ENCODE measurements around the gene OPA3.

OPA3 gene

GRCh38 chr19:45505151-45505995 lies 79.2 kb downstream of the OPA3 start:
- no peak for DNase-seq (ENCODE audit: low read depth, low spot score)

- no peak for DNase-seq (ENCODE audit: low read depth, low spot score)
These were observed 80.7 kb downstream of the OPA3 start for GRCh38 chr19:45503909-45504308.

GRCh38 chr19:45502111-45502510 lies 82.5 kb downstream of the OPA3 start:
- no peak for DNase-seq (ENCODE audit: low read depth, low spot score)

- DNase-seq (ENCODE audit: low read depth, low spot score), result no peak
These were observed 82.9 kb downstream of the OPA3 start for GRCh38 chr19:45501730-45502014.

- DNase-seq (ENCODE audit: low read depth, low spot score), result no peak
These were observed 83.5 kb downstream of the OPA3 start for GRCh38 chr19:45500918-45501729.

- DNase-seq (ENCODE audit: low read depth, low spot score), result no peak
These were observed 85.1 kb downstream of the OPA3 start for GRCh38 chr19:45499196-45500180.

- no peak for DNase-seq (ENCODE audit: low read depth, low spot score)
These were observed 86.0 kb downstream of the OPA3 start, which contains the start of gene PPM1N for GRCh38 chr19:45498411-45499195. TSS of gene PPM1N (plus strand) at chr19:45498443. CDS start at chr19:45498473, 30 bp downstream.

- no peak for DNase-seq (ENCODE audit: low read depth, low spot score)
These were observed 86.8 kb downstream of the OPA3 start for GRCh38 chr19:45497791-45498190.

- no peak for DNase-seq (ENCODE audit: low read depth, low spot score)
These were observed 88.2 kb downstream of the OPA3 start for GRCh38 chr19:45496349-45496953.

- DNase-seq (ENCODE audit: low read depth, low spot score), result no peak
These were observed 89.4 kb downstream of the OPA3 start for GRCh38 chr19:45495178-45495577.

- no peak for DNase-seq (ENCODE audit: low read depth, low spot score)
These were observed 90.2 kb downstream of the OPA3 start for GRCh38 chr19:45494261-45494916.

- DNase-seq (ENCODE audit: low read depth, low spot score), result no peak
These were observed 91.8 kb downstream of the OPA3 start for GRCh38 chr19:45492627-45493470.

- no peak for DNase-seq (ENCODE audit: low read depth, low spot score)
These were observed 92.4 kb downstream of the OPA3 start for GRCh38 chr19:45492137-45492626.

- no peak for DNase-seq (ENCODE audit: low read depth, low spot score)
These were observed 95.3 kb downstream of the OPA3 start for GRCh38 chr19:45489216-45489855.

GRCh38 chr19:45488708-45489107 lies 95.9 kb downstream of the OPA3 start:
- no peak for DNase-seq (ENCODE audit: low read depth, low spot score)

GRCh38 chr19:45485305-45486077 lies 99.1 kb downstream of the OPA3 start:
- DNase-seq (ENCODE audit: low read depth, low spot score), result peak; percentile 97

- no peak for DNase-seq (ENCODE audit: low read depth, low spot score)
These were observed 100.2 kb downstream of the OPA3 start for GRCh38 chr19:45484273-45484945.
